Parathyroid adenoma (tissue), 2 donors: ENCODE data around the gene PRDM15.
A peak's percentile ranks its signal among the peaks of the same experiment; 100 is the strongest.

Source experiments
- H2AFZ ChIP-seq: fragments of 300-600 bp; sonication (generic); one replicate; pipeline ENCODE4 v1.7.0; 2017; ENCODE audit warnings: antibody characterized with exemption, mild to moderate bottlenecking
- H3K27ac ChIP-seq: fragments of 300-600 bp; sonication (generic); one replicate; pipeline ENCODE4 v1.7.0; 2017
- H3K27me3 ChIP-seq: fragments of 300-600 bp; sonication (generic); one replicate; pipeline ENCODE4 v1.7.0; 2017; ENCODE audit warnings: low read length; ENCODE audit not compliant: control insufficient read depth, insufficient read depth
- H3K36me3 ChIP-seq: fragments of 300-600 bp; sonication (generic); one replicate; pipeline ENCODE4 v1.7.0; 2017; ENCODE audit warnings: low read length; ENCODE audit not compliant: control insufficient read depth, insufficient read depth
- H3K4me1 ChIP-seq: fragments of 300-600 bp; sonication (generic); one replicate; pipeline ENCODE4 v1.7.0; 2017; ENCODE audit warnings: control low read depth
- H3K4me2 ChIP-seq: fragments of 300-600 bp; sonication (generic); one replicate; pipeline ENCODE4 v1.7.0; 2017; ENCODE audit warnings: low read length
- H3K4me3 ChIP-seq: fragments of 300-600 bp; sonication (generic); one replicate; pipeline ENCODE4 v1.7.0; 2017; ENCODE audit warnings: low read depth, low read length
- H3K79me2 ChIP-seq: fragments of 300-600 bp; sonication (generic); one replicate; pipeline ENCODE4 v1.7.0; 2017; ENCODE audit warnings: control low read depth
- H3K9ac ChIP-seq: fragments of 300-600 bp; sonication (generic); one replicate; pipeline ENCODE4 v1.7.0; 2017; ENCODE audit warnings: mild to moderate bottlenecking
- H3K9me3 ChIP-seq: fragments of 300-600 bp; sonication (generic); one replicate; pipeline ENCODE4 v1.7.0; 2017; ENCODE audit warnings: low read length; ENCODE audit not compliant: control insufficient read depth
- CTCF ChIP-seq: fragments of 300-600 bp; sonication (generic); IDR thresholded peaks from one replicate; pipeline ENCODE4 v1.7.0; 2017; ENCODE audit warnings: antibody characterized with exemption, mild to moderate bottlenecking
- donor health status: primary hyperparathyroidism.

PRDM15 gene

GRCh38 chr21:41801321-41802197 is 77.6 kb downstream of the PRDM15 start:
- Histone ChIP-seq H3K79me2 (no peaks in the 10 kb centered on the region), H3K9me3 (no peaks in the 10 kb centered on the region), H3K27me3 (no peaks in the 10 kb centered on the region), H3K4me1 (no peaks in the 10 kb centered on the region), H3K4me3 (no peak overlapping the region), H3K27ac (no peak overlapping the region), H2AFZ (no peak overlapping the region), H3K36me3 (no peaks in the 10 kb centered on the region), H3K4me2 (peak overlapping the region; percentile 9), H3K9ac (no peak overlapping the region)
- TF ChIP-seq CTCF = no peak

GRCh38 chr21:41800425-41801320 is 78.5 kb downstream of the PRDM15 start:
- no peak overlapping the region for H3K27ac ChIP-seq
- TF ChIP-seq CTCF = no peak
- H3K4me3 ChIP-seq = no peak overlapping the region
- no peak overlapping the region for H2AFZ ChIP-seq
- no peak overlapping the region for H3K4me2 ChIP-seq
- H3K79me2 ChIP-seq = no peaks in the 10 kb centered on the region
- H3K36me3 ChIP-seq = no peaks in the 10 kb centered on the region
- H3K27me3 ChIP-seq = no peaks in the 10 kb centered on the region
- H3K9ac ChIP-seq = no peak overlapping the region
- no peaks in the 10 kb centered on the region for H3K9me3 ChIP-seq
- no peaks in the 10 kb centered on the region for H3K4me1 ChIP-seq

- Histone ChIP-seq H2AFZ (no peak overlapping the region), H3K9ac (no peak overlapping the region), H3K36me3 (no peaks in the 10 kb centered on the region), H3K79me2 (no peaks in the 10 kb centered on the region), H3K9me3 (no peaks in the 10 kb centered on the region), H3K27ac (no peak overlapping the region), H3K27me3 (no peaks in the 10 kb centered on the region), H3K4me2 (no peak overlapping the region), H3K4me1 (no peaks in the 10 kb centered on the region), H3K4me3 (no peak overlapping the region)
- no peak for TF ChIP-seq CTCF
Observed at GRCh38 chr21:41799763-41800162, 79.4 kb downstream of the PRDM15 start.

- no peaks in the 10 kb centered on the region for H3K36me3 ChIP-seq
- no peaks in the 10 kb centered on the region for H3K79me2 ChIP-seq
- H3K4me3 ChIP-seq = no peak overlapping the region
- no peaks in the 10 kb centered on the region for H3K4me1 ChIP-seq
- H3K27me3 ChIP-seq = no peaks in the 10 kb centered on the region
- H3K4me2 ChIP-seq = no peak overlapping the region
- TF ChIP-seq CTCF = no peak
- H2AFZ ChIP-seq = no peak overlapping the region
- H3K27ac ChIP-seq = no peak overlapping the region
- no peak overlapping the region for H3K9ac ChIP-seq
- no peaks in the 10 kb centered on the region for H3K9me3 ChIP-seq
Observed at GRCh38 chr21:41798326-41798725, 80.8 kb downstream of the PRDM15 start.
